Esophagus (tissue), 2 donors: ENCODE data around the gene INCENP. TPM values are rescaled to one million over a fixed set of nuclear protein-coding genes. Genes with fewer than 3 reads are reported as not detected.

Experiments
- H3K27ac ChIP-seq, 2 donors: one replicate each; pipeline ENCODE4 v1.5.1; 2013; ENCODE audit warnings: low read depth in 2 of 2, mild to moderate bottlenecking in 2 of 2, inconsistent platforms in 1 of 2, low read length in 1 of 2, moderate library complexity in 1 of 2
- H3K27me3 ChIP-seq, 2 donors: one replicate each; pipeline ENCODE4 v1.6.1; 2013; ENCODE audit warnings: low read length in 2 of 2, control low read depth in 1 of 2, mild to moderate bottlenecking in 1 of 2; ENCODE audit not compliant: insufficient read depth in 2 of 2, control insufficient read depth in 1 of 2
- H3K36me3 ChIP-seq, 2 donors: one replicate each; pipeline ENCODE4 v1.6.1; 2013; ENCODE audit warnings: low read length in 1 of 2; ENCODE audit not compliant: control insufficient read depth in 2 of 2, insufficient read depth in 2 of 2
- H3K4me1 ChIP-seq, 2 donors: one replicate each; pipeline ENCODE4 v1.6.1; 2013; ENCODE audit warnings: low read length in 1 of 2; ENCODE audit not compliant: control insufficient read depth in 2 of 2, insufficient read depth in 2 of 2
- H3K4me3 ChIP-seq, 2 donors: one replicate each; pipeline ENCODE4 v1.5.1; 2013; ENCODE audit warnings: low read length in 2 of 2, mild to moderate bottlenecking in 2 of 2, low read depth in 1 of 2, moderate library complexity in 1 of 2
- H3K9me3 ChIP-seq, 2 donors: one replicate each; pipeline ENCODE4 v1.6.1; 2013; ENCODE audit warnings: mild to moderate bottlenecking in 2 of 2, low read depth in 1 of 2, low read length in 1 of 2, moderate library complexity in 1 of 2; ENCODE audit not compliant: control insufficient read depth in 2 of 2, insufficient read depth in 1 of 2
- WGBS, 2 donors: extraction: QIAGEN DNeasy Blood & Tissue Kit; methylation state at CpG; one replicate each; pipeline ENCODE4 v1.1.7; 2013; 5-methylcytosine and 5-hydroxymethylcytosine counted together
- polyA plus RNA-seq, 2 donors: library from polyadenylated mRNA; stranded (reverse); fragments of 200-250 nt; gene quantifications; one replicate each; pipeline ENCODE4 v1.2.3, GENCODE V29; 2013
- donor health status: healthy with polysubstance abuse.
- donor health status: Bipolar disorder and iron deficiency.

Gene INCENP
- polyA plus RNA-seq, 2 donors = 13.7 to 17.5 TPM

DNA sequence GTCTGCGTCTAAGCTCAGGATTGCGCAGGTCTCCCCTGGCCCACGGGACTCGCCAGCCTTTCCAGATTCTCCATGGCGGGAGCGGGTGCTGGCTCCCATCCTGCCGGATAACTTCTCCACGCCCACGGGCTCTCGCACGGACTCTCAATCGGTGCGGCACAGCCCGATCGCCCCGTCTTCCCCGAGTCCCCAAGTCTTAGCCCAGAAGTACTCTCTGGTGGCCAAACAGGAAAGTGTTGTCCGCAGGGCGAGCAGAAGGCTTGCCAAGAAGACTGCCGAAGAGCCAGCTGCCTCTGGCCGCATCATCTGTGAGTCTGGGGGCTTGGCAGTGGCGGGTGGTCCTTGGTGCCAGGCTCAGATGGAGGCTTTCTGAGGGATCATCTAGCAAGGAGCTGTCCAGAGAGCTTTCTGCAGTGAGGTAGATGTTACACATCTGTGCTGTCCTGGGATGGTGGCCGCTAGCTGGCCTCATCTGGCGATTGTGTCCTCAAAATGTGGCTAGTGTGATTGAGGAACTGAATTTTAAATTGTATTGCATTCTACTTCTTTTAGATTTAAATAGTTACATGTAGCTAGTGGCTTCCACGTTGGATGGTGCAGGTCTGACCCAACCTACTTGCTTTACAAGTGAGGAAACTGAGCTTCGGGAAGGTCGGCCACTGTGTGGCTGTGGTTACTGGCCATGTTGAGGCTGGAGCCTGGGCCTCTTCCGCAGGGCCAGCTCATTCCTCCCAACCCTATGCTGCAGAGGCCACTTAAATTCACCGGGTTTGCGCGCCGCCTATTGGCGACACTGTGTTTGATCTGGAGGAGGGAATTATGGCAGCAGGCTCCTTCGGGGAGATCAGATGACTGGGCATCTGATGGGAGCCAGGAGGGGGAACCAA is 6.7 kb downstream of the INCENP start:
- no peak overlapping the region for H3K27ac ChIP-seq
- H3K9me3 ChIP-seq = no peaks in the 10 kb centered on the region
- 96 to 97% methylated on average over 34 of the region's 34 CpGs for WGBS, 2 donors
- peaks cover 0 to 20% of the 10 kb centered on the region in 2 donors for H3K4me1 ChIP-seq
- H3K36me3 ChIP-seq = peaks cover 4 to 43% of the 10 kb centered on the region in 2 donors
- no peak overlapping the region for H3K4me3 ChIP-seq
- no peaks in the 10 kb centered on the region for H3K27me3 ChIP-seq

DNA sequence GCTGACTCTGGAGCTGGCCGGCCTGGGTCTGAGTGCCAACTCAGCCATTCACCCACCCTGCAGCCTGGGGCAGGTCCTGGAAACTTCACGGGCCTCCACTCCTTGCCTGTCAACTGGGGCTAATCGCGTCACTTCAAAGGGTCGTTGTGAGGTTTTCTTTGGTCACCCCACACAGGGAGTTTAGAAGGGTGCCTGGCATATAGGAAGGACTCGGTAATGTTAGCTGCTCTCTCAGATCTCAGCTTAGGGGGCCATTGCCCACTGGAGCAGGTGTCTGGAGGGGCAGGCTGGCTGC is 7.3 kb downstream of the INCENP start:
- WGBS, 2 donors = 93 to 95% methylated on average over 6 of the region's 6 CpGs
- peaks cover 0 to 16% of the 10 kb centered on the region in 2 donors for H3K4me1 ChIP-seq
- H3K27me3 ChIP-seq = no peaks in the 10 kb centered on the region
- H3K36me3 ChIP-seq = peaks cover 4 to 43% of the 10 kb centered on the region in 2 donors
- H3K9me3 ChIP-seq = no peaks in the 10 kb centered on the region
- no peak overlapping the region for H3K4me3 ChIP-seq
- H3K27ac ChIP-seq = no peak overlapping the region

DNA sequence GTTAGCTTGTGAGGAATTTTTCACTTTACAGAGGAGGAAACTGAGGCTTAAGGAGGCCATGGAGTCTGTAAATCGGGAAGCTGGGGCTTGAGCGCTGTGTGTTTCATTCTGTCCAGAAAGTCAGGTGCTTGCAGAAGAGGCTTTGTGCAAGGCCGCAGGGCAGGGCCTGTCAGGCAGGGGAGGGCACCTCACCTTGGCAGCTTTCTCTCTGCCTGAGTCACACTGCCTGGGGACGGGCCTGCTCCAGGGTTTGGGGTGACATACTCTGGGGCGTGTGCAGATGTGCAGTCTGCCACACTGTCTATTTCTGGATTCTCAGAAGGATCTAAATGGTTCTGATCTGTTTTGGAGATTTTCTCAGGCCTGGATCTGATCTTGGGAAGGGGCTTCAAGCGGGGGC is 8.4 kb downstream of the INCENP start:
- Histone ChIP-seq H3K36me3 (peaks cover 4 to 43% of the 10 kb centered on the region in 2 donors), H3K9me3 (no peaks in the 10 kb centered on the region), H3K27ac (peak overlapping the region; percentile 78 to 88), H3K4me3 (no peak overlapping the region), H3K27me3 (no peaks in the 10 kb centered on the region), H3K4me1 (peaks cover 0 to 16% of the 10 kb centered on the region in 2 donors)
- WGBS, 2 donors = 56 to 75% methylated on average over 6 of the region's 6 CpGs

DNA sequence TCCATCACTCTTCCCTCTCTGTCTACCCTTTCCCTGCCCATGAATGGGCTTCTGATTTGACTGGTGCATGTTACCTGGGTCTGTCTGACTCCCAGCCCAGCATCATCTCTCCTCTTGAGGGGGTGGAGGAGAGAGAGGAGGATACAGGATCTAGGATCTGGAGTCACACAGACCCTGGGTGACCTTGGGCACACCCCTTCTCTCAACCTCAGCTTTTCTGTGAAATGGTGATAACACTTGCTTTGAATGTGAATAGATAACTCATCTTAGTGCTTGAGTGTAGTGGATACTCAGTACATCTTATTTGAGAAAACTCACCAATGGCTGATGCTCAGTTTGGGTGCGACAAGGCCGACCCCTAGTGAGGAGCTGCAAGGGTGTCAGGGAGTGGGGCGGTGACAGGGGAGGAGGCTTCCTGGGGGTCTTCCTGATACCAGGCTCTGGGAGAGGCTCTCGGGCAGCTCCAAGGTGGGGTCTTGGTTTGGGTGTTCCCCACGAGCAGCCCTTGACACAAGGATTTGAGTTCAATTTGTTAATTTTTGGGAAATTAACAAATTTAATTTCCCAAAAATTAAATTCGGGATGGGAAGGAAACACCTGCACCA is 9.0 kb downstream of the INCENP start:
- Histone ChIP-seq H3K27ac (peak overlapping the region; percentile 78 to 88), H3K4me1 (peaks cover 0 to 20% of the 10 kb centered on the region in 2 donors), H3K9me3 (no peaks in the 10 kb centered on the region), H3K36me3 (peaks cover 4 to 48% of the 10 kb centered on the region in 2 donors), H3K27me3 (no peaks in the 10 kb centered on the region), H3K4me3 (no peak overlapping the region)
- 84 to 91% methylated on average over 6 of the region's 6 CpGs for WGBS, 2 donors

DNA sequence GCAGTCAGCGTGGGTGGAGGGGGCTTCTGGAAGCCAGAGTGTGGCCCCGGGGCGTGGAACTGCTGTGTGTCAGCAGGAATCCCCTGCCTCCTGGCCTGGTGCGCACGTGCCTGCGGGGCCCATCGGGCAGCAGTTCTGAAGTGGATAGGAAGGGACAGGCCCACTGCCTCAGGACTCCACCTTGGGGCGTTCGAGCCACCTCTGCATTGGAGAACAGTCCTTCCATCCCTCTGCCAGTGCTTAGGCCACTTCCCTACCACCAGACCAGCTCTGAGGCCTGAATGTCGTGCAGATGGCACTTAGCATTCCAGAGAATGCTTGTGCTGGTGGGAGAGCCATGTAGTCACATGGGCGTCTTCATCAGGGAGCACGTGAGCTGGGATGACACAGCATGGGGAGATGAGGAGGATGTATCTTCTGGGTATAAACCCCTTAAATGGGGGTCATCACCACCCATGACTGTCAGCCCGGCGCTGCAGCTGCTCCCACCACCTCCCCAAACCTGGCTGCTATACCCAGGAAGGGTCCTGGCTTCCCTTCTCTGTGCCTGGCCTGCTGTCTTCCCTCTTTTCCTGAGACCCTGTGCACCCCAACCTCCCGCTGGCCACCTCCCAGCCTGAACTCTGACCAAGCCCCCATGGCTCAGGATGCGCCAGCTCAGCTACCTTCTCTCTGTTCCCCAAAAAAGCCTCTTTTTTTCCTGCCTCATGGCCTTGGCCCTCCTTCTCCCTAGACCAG is 9.7 kb downstream of the INCENP start:
- Histone ChIP-seq H3K4me1 (peaks cover 0 to 20% of the 10 kb centered on the region in 2 donors), H3K27ac (no peak overlapping the region), H3K9me3 (no peaks in the 10 kb centered on the region), H3K4me3 (no peak overlapping the region), H3K36me3 (peaks cover under 1 to 50% of the 10 kb centered on the region in 2 donors), H3K27me3 (no peaks in the 10 kb centered on the region)
- WGBS, 2 donors = 90 to 91% methylated on average over 16 of the region's 16 CpGs

DNA sequence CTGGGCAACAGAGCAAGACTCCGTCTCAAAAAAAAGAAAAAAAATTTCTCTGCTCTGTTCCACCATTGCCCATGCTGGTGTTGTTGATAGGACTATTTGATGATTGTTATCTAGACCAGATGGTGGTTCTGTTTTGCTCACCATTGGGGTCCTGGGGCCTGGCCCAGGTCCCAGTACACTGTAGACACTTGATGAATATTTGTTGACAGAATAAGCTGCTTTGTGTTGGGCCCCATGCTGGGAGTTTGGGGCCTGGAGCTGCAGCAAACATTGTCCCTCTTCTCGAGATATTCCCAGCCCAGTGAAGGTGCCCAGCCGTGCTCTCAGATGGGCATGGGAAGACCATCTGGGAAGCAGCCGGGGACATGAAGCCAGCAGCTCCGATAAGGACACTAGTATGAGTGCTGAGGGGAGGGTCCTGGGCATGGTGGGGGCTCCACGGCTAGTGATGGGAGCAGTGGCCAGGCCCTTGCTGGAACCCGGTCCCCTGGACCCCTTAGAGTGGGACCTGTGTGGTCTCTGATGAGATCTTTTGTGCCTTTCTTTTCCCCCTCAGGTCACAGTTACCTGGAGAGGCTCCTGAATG is 13.6 kb downstream of the INCENP start:
- Histone ChIP-seq H3K36me3 (peaks cover 9 to 57% of the 10 kb centered on the region in 2 donors), H3K4me3 (no peak overlapping the region), H3K27ac (peak overlapping the region; percentile 35 to 65), H3K9me3 (no peaks in the 10 kb centered on the region), H3K4me1 (peaks cover 0 to 15% of the 10 kb centered on the region in 2 donors), H3K27me3 (no peaks in the 10 kb centered on the region)
- WGBS, 2 donors = 94 to 95% methylated on average over 7 of the region's 7 CpGs

DNA sequence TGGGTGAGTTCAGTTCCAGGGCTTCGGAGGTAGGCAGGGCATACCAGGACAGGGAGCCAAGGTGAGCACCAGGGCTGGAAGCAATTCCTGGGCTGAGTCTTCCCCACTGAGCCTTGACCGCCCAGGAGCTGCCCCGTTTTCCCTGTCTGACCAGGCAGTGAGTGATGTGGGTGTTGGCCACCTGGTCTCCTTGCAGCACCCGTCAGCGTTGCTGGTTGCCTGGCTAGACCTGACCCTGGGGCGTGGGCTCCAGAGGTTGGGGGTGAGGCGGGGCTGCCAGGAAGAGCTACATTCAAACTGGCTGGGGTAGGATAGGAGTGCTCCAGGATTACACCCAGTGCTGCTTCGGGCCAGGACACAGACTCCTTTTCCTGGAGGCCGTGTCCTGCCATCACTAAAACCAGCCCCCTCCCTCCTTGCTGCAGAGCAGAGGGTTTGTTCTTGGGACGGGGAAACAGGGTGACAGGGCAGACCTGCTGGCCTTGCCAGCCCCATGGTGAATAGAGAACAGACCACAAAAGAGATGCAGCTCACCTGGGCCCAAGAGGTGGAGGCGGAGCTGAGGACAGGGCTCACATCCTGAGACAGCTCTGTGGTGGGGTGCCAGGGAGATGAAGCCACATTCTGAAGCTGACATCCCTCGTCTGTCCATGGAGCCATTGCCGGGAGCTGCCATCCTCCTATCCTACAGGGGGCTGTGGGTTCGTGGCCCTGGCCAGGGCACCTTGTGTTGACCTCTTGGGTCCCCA is 14.2 kb downstream of the INCENP start:
- Histone ChIP-seq H3K4me3 (no peak overlapping the region), H3K9me3 (no peaks in the 10 kb centered on the region), H3K27me3 (no peaks in the 10 kb centered on the region), H3K4me1 (peaks cover 0 to 16% of the 10 kb centered on the region in 2 donors), H3K36me3 (peaks cover 9 to 61% of the 10 kb centered on the region in 2 donors), H3K27ac (peak overlapping the region; percentile 59 to 76)
- WGBS, 2 donors = 82 to 84% methylated on average over 14 of the region's 14 CpGs

DNA sequence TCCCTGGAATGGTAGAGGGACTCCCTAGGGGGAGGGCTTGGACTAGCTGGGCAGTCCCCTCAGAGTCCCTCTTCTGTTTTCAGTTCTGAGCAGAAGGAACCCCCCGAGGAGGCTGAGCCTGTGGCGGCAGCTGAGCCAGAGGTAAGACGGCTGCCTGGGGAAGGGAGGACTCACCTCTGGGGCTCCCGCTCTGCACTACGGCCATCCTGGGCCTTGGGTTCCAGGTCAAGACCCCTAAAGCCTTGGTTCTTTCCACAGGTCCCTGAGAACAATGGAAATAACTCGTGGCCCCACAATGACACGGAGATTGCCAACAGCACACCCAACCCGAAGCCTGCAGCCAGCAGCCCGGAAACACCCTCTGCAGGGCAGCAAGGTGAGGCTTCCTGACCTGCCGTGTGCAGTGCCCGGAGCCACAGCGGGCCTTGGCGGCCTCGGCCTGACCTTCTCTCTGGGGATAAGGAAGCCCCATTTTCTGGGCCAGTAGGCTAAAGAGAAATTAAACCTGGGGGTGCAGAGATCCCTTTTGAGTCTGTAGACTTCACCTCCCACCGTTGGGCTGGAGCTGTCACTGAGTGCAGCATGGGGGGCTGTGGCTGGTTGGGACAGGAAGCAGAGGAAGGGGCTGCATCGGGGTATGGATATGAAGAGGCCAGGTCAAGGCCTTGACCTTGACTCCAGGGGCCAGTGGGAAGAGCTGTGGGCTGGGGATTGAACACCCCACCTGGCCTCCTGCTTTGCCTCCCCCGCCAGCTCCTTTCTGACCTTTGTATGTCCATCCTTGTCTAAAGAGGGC is 15.0 kb downstream of the INCENP start:
- Histone ChIP-seq H3K9me3 (no peaks in the 10 kb centered on the region), H3K4me1 (peaks cover 2 to 23% of the 10 kb centered on the region in 2 donors), H3K36me3 (peaks cover 9 to 58% of the 10 kb centered on the region in 2 donors), H3K27me3 (no peaks in the 10 kb centered on the region), H3K27ac (peak overlapping the region; percentile 59 to 76), H3K4me3 (no peak overlapping the region)
- WGBS, 2 donors = 89 to 92% methylated on average over 17 of the region's 17 CpGs
